HepG2 (cell line): ENCODE measurements around the gene KLHL11. TPM values are rescaled to one million over a fixed set of nuclear protein-coding genes. Genes with fewer than 3 reads are reported as not detected.

Source experiments
- ATAC-seq: fragments of 200-7000 bp; cut with Tn5 transposase; 3 replicates; pipeline ENCODE4 v1.9.1; 2020; ENCODE audit warnings: mild to moderate bottlenecking, moderate library complexity
- BruUV-seq: library from RNA; stranded (reverse); fragments of 400-500 nt; replicated peaks from 2 replicates; lab custom pipeline; 2021; lab: Mats Ljungman, UMichigan
- CTCF ChIA-PET: fragments of 300-600 bp; formaldehyde crosslinking; extraction: SDS; loops from one replicate; lab custom pipeline; 2021; ENCODE audit warnings: low total read pairs, inconsistent platforms, low intra/inter-chr PET ratio; lab: Yijun Ruan, JAX
- POLR2A ChIA-PET: fragments of 350-600 bp; sonication (Branson Sonifier 250); formaldehyde crosslinking; loops from one replicate; lab custom pipeline; 2020; ENCODE audit warnings: antibody characterized with exemption, inconsistent platforms; lab: Yijun Ruan, JAX
- DNase-seq: peaks from one replicate; pipeline ENCODE4 v3.0.0-alpha.2; 2015; ENCODE audit warnings: low spot score
- FAIRE-seq: peaks from 3 replicates; lab custom pipeline; 2011; peaks lifted over from hg19 to GRCh38; lab: Jason Lieb, UNC
- H2AFZ ChIP-seq: one replicate; pipeline ENCODE4 v1.6.1; 2011; ENCODE audit warnings: low read length, inconsistent platforms
- H3K27ac ChIP-seq: fragments of 300-600 bp; 3 replicates; pipeline ENCODE4 v1.8.0; 2011; ENCODE audit warnings: mixed run types, mild to moderate bottlenecking, mixed read lengths, low read length, inconsistent platforms; ENCODE audit not compliant: insufficient read depth; ENCODE audit errors: extremely low read length
- H3K27me3 ChIP-seq, 2 experiments: fragments of 200-600 bp in 1 of 2; 2 replicates in 1 of 2; 3 replicates in 1 of 2; pipeline versions ENCODE4 v1.6.0 to v1.8.0; 2011; ENCODE audit warnings: low read length in 2 of 2, mild to moderate bottlenecking in 2 of 2, moderate library complexity in 2 of 2, inconsistent platforms in 1 of 2; ENCODE audit not compliant: insufficient read depth in 2 of 2, control insufficient read depth in 1 of 2
- H3K36me3 ChIP-seq, 2 experiments: fragments of 200-600 bp in 1 of 2; replicated peaks in 1 of 2; 2 replicates in 1 of 2; 3 replicates in 1 of 2; pipeline versions ENCODE4 v1.5.1 to v1.8.0; 2011; ENCODE audit warnings: low read length in 2 of 2, inconsistent platforms in 1 of 2; ENCODE audit not compliant: insufficient read depth in 2 of 2, control insufficient read depth in 1 of 2
- H3K4me1 ChIP-seq: 2 replicates; pipeline ENCODE4 v1.5.1; 2012; ENCODE audit warnings: low read length, inconsistent platforms; ENCODE audit not compliant: insufficient read depth
- H3K4me2 ChIP-seq: 2 replicates; pipeline ENCODE4 v1.6.0; 2011; ENCODE audit warnings: low read depth, low read length, inconsistent platforms
- H3K4me3 ChIP-seq, 3 experiments: fragments of 200-600 bp in 1 of 3; sonication (generic), shearing (Covaris generic) in 1 of 3; replicated peaks in 1 of 3; 2 replicates each; pipeline ENCODE4 v1.5.1; 2011 to 2016; ENCODE audit warnings: low read length in 3 of 3, inconsistent platforms in 2 of 3, low read depth in 2 of 3, mild to moderate bottlenecking in 2 of 3, control low read depth in 1 of 3, mixed read lengths in 1 of 3; ENCODE audit not compliant: insufficient read depth in 1 of 3
- H3K79me2 ChIP-seq: one replicate; pipeline ENCODE4 v1.6.1; 2011; ENCODE audit warnings: low read length, inconsistent platforms; ENCODE audit not compliant: insufficient read depth
- H3K9ac ChIP-seq: 2 replicates; pipeline ENCODE4 v1.6.0; 2011; ENCODE audit warnings: mild to moderate bottlenecking, low read depth, low read length, inconsistent platforms; ENCODE audit not compliant: insufficient read depth
- H3K9me3 ChIP-seq: 2 replicates; pipeline ENCODE4 v1.5.1; 2012; ENCODE audit warnings: mild to moderate bottlenecking, low read length
- H4K20me1 ChIP-seq: 2 replicates; pipeline ENCODE4 v1.6.0; 2011; ENCODE audit warnings: inconsistent platforms, mild to moderate bottlenecking, low read length, moderate library complexity; ENCODE audit not compliant: insufficient read depth
- EED ChIP-seq: sonication (generic); formaldehyde crosslinking; IDR thresholded peaks from 2 replicates; pipeline ENCODE4 v1.5.0; 2020; ENCODE audit warnings: mild to moderate bottlenecking, missing genetic modification reagents
- FOXJ3 ChIP-seq: sonication (generic); formaldehyde crosslinking; IDR thresholded peaks from 2 replicates; pipeline ENCODE4 v1.4.0; 2020; ENCODE audit warnings: missing genetic modification reagents, mild to moderate bottlenecking, borderline replicate concordance
- HOMEZ ChIP-seq: IDR thresholded peaks from 2 replicates; pipeline ENCODE4 v1.6.1; 2016; ENCODE audit warnings: low read depth
- RXRA ChIP-seq: sonication (generic); formaldehyde crosslinking; IDR thresholded peaks from 2 replicates; pipeline ENCODE4 v1.5.1; 2020; ENCODE audit warnings: missing genetic modification reagents
- SMC3 ChIP-seq: IDR thresholded peaks from 2 replicates; pipeline ENCODE4 v1.6.1; 2011; ENCODE audit warnings: low read length, improper control_type of control experiment
- STAG1 ChIP-seq: sonication (generic); formaldehyde crosslinking; IDR thresholded peaks from 2 replicates; pipeline ENCODE4 v1.4.0; 2020; ENCODE audit warnings: missing genetic modification reagents
- TBP ChIP-seq: sonication (generic); formaldehyde crosslinking; IDR thresholded peaks from 2 replicates; pipeline ENCODE4 v1.5.0; 2020; ENCODE audit warnings: missing genetic modification reagents
- USF2 ChIP-seq, 2 experiments: sonication (generic) in 1 of 2; formaldehyde crosslinking in 1 of 2; IDR thresholded peaks; 2 replicates each; pipeline versions ENCODE4 v1.5.1 to v1.6.1; 2011 to 2020; ENCODE audit warnings: borderline replicate concordance in 1 of 2, low read depth in 1 of 2, low read length in 1 of 2, mild to moderate bottlenecking in 1 of 2, missing genetic modification reagents in 1 of 2, moderate library complexity in 1 of 2
- ZNF546 ChIP-seq: sonication (generic); formaldehyde crosslinking; conservative IDR thresholded peaks from 2 replicates; pipeline ENCODE4 v1.8.1; 2023; ENCODE audit warnings: mild to moderate bottlenecking, missing genetic modification reagents
- ZNF800 ChIP-seq: sonication (generic); formaldehyde crosslinking; IDR thresholded peaks from 2 replicates; pipeline ENCODE4 v1.4.0; 2020; ENCODE audit warnings: missing genetic modification reagents
- whole genome bisulfite sequencing: methylation state at CpG from one replicate; pipeline ENCODE4 v1.1.6; 2017; ENCODE audit warnings: low lambda C conversion rate; 5-methylcytosine and 5-hydroxymethylcytosine counted together
- in situ Hi-C: cut with HindIII; loops from 2 replicates; pipeline ENCODE4 v1.10.0; 2017; ENCODE audit warnings: low pct_unique_long_range_greater_than_20kb; ENCODE audit not compliant: extremely low pct_ligation_motif_present
- intact Hi-C: fragments of 100-400 bp; cut with micrococcal nuclease; formaldehyde crosslinking; loops from one replicate; pipeline ENCODE4 v1.10.0; 2022; ENCODE audit not compliant: unreplicated experiment
- polyA plus RNA-seq, 8 experiments: library from polyadenylated mRNA; depleted of rRNA in 3 of 8; stranded (reverse) in 7 of 8; unstranded in 1 of 8; fragments of >200 nt; fragmentation: Illumina TruSeq in 4 of 8; extraction: Trizol in 4 of 8; gene quantifications; 2 replicates each; pipeline versions ENCODE4 v1.2.1 to v1.2.3, GENCODE V29; 2011 to 2016; ENCODE audit warnings: low read depth in 4 of 8, missing spikeins in 1 of 8, mixed read lengths in 1 of 8; ENCODE audit not compliant: insufficient read depth in 1 of 8
- total RNA-seq, 5 experiments: library from RNA; depleted of rRNA; stranded (reverse); fragments of >200 nt; fragmentation: Illumina TruSeq; extraction: Trizol; gene quantifications; 2 replicates each; pipeline ENCODE4 v1.2.3, GENCODE V29; 2016; ENCODE audit warnings: low read depth in 1 of 5
- TF ChIP-seq, protein P1 (sequence below): sonication (generic); formaldehyde crosslinking; IDR thresholded peaks from 2 replicates; pipeline ENCODE4 v1.5.0; 2020; ENCODE audit warnings: mild to moderate bottlenecking, missing genetic modification reagents, moderate library complexity
- TF ChIP-seq, protein P2 (sequence below): sonication (generic); formaldehyde crosslinking; IDR thresholded peaks from 2 replicates; pipeline ENCODE4 v1.5.1; 2020; ENCODE audit warnings: mild to moderate bottlenecking, missing genetic modification reagents, moderate library complexity

Gene KLHL11
- total and polyA plus RNA-seq, 2 of the 13 experiments (the other 11 are each of a cell fraction or from before 2014, with no cell fraction given): 7.7 to 27.5 TPM

DNA sequence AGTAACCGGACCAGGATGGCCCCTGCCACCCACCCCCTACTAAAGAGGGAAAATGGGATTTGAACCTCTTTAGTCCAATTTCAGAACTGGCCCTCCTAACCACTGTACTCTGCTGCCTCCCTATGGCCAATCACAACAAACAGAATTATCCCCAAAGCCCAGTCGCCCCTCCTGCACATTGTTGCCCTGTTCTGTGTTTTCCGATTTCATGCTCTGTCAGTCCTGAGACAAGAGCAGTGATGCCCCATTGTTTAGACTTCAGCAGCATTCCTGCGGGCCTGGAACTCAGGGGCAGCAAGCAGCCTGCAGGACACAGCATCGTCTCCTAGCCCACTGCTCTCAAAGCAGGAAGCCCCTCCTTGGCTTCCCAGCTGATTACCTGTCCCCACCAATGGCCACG lies 20.5 kb upstream of the KLHL11 start:
- no peak overlapping the region for H3K4me2 ChIP-seq
- BruUV-seq: no TSS peak
- FAIRE-seq: peak; percentile 36
- H3K4me3 ChIP-seq: no peak overlapping the region
- H3K79me2 ChIP-seq: no peaks in the 10 kb centered on the region
- no peak overlapping the region for H2AFZ ChIP-seq
- H3K9me3 ChIP-seq: no peaks in the 10 kb centered on the region
- ATAC-seq: peak; percentile 39
- ChIA-PET CTCF (interaction anchor here (2.5 kb wide), 1 partner anchor 148 kb away, joined by 15 read pairs; no protein-coding TSS in a partner anchor), POLR2A (interaction anchor here (0.6 kb wide), 1 partner anchor 22 kb away, joined by 4 read pairs; no protein-coding TSS in a partner anchor)
- no peak for DNase-seq
- peaks cover 35 to 87% of the 10 kb centered on the region in 2 experiments for H3K36me3 ChIP-seq
- no peaks in the 10 kb centered on the region for H3K27me3 ChIP-seq
- H3K9ac ChIP-seq: no peak overlapping the region
- H4K20me1 ChIP-seq: no peaks in the 10 kb centered on the region
- peaks cover 10% of the 10 kb centered on the region; the same call in 1 of the 2 replicates for H3K4me1 ChIP-seq
- intact Hi-C loops: no loop called here
- H3K27ac ChIP-seq: no peak overlapping the region
- in situ Hi-C loops: no loop called here
- WGBS: 97% methylated on average over 6 of the region's 6 CpGs
- TF ChIP-seq USF2 (IDR thresholded peaks at IDR 0.05; ENCODE audit: low read depth, low read length) (no peak), USF2 (CRISPR knock-in tag; IDR thresholded peaks at IDR 0.05; ENCODE audit: borderline replicate concordance) (no peak), HOMEZ (CRISPR knock-in tag) (no peak), FOXJ3 (CRISPR knock-in tag) (no peak), TBP (no peak), ZNF546 (no peak), SMC3 (peak; percentile 46; the same call in 1 of the 2 replicates), RXRA (CRISPR knock-in tag) (0 out of 2 replicates have a peak, but pooled peaks have one; percentile 13), EED (CRISPR knock-in tag) (no peak), ZNF800 (no peak), STAG1 (CRISPR knock-in tag) (peak; percentile 68)
- TF ChIP-seq, protein P1, sequence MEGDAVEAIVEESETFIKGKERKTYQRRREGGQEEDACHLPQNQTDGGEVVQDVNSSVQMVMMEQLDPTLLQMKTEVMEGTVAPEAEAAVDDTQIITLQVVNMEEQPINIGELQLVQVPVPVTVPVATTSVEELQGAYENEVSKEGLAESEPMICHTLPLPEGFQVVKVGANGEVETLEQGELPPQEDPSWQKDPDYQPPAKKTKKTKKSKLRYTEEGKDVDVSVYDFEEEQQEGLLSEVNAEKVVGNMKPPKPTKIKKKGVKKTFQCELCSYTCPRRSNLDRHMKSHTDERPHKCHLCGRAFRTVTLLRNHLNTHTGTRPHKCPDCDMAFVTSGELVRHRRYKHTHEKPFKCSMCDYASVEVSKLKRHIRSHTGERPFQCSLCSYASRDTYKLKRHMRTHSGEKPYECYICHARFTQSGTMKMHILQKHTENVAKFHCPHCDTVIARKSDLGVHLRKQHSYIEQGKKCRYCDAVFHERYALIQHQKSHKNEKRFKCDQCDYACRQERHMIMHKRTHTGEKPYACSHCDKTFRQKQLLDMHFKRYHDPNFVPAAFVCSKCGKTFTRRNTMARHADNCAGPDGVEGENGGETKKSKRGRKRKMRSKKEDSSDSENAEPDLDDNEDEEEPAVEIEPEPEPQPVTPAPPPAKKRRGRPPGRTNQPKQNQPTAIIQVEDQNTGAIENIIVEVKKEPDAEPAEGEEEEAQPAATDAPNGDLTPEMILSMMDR (CRISPR knock-in tag): peak; percentile 69
- TF ChIP-seq, protein P2, sequence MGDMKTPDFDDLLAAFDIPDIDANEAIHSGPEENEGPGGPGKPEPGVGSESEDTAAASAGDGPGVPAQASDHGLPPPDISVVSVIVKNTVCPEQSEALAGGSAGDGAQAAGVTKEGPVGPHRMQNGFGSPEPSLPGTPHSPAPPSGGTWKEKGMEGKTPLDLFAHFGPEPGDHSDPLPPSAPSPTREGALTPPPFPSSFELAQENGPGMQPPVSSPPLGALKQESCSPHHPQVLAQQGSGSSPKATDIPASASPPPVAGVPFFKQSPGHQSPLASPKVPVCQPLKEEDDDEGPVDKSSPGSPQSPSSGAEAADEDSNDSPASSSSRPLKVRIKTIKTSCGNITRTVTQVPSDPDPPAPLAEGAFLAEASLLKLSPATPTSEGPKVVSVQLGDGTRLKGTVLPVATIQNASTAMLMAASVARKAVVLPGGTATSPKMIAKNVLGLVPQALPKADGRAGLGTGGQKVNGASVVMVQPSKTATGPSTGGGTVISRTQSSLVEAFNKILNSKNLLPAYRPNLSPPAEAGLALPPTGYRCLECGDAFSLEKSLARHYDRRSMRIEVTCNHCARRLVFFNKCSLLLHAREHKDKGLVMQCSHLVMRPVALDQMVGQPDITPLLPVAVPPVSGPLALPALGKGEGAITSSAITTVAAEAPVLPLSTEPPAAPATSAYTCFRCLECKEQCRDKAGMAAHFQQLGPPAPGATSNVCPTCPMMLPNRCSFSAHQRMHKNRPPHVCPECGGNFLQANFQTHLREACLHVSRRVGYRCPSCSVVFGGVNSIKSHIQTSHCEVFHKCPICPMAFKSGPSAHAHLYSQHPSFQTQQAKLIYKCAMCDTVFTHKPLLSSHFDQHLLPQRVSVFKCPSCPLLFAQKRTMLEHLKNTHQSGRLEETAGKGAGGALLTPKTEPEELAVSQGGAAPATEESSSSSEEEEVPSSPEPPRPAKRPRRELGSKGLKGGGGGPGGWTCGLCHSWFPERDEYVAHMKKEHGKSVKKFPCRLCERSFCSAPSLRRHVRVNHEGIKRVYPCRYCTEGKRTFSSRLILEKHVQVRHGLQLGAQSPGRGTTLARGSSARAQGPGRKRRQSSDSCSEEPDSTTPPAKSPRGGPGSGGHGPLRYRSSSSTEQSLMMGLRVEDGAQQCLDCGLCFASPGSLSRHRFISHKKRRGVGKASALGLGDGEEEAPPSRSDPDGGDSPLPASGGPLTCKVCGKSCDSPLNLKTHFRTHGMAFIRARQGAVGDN: peak; percentile 33; the same call in 1 of the 2 replicates
